GM12891 (cell line): ENCODE data around the gene KRI1.

Experiments
- PAX5 ChIP-seq: IDR thresholded peaks from 2 replicates; pipeline ENCODE4 v1.6.1; 2011; ENCODE audit warnings: low read length, moderate library complexity, mild to moderate bottlenecking; ENCODE audit not compliant: insufficient read depth, severe bottlenecking
- POLR2A ChIP-seq: IDR thresholded peaks from 2 replicates; pipeline ENCODE4 v1.6.1; 2011; ENCODE audit warnings: low read depth, low read length, control low read depth
- POLR2AphosphoS5 ChIP-seq: IDR thresholded peaks from 2 replicates; pipeline ENCODE4 v1.6.1; 2011; ENCODE audit warnings: low read depth, low read length, control low read depth
- SPI1 ChIP-seq: IDR thresholded peaks from 2 replicates; pipeline ENCODE4 v1.6.1; 2011; ENCODE audit warnings: low read depth, low read length, control low read depth
- TAF1 ChIP-seq: IDR thresholded peaks from 2 replicates; pipeline ENCODE4 v1.6.1; 2011; ENCODE audit warnings: low read depth, low read length, control low read depth

DNA sequence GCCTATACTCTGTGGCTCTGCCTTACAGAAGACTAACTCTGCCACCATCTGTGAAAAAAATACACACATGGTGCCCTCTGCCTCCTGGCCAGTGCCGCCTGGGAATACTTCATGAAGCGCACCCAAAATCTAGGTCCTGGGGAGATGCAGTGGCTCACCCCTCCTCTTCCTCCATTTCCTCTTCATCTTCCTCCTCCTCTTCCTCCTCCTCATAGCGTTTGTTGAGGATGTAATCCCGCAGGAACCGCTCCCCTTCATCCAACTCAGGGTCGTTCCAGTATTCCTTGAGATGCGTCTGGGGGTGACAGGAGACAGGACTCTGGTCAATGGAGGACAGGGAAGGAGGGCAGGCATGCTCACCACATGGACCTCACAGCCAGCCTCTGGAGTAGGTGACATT is 5.7 kb downstream of the KRI1 start:
- no peak for TF ChIP-seq TAF1
- no peak for TF ChIP-seq POLR2AphosphoS5
- TF ChIP-seq POLR2A, result no peak
- no peak for TF ChIP-seq PAX5
- no peak for TF ChIP-seq SPI1
